ENCODE measurements around the gene NEK6.

The NEK6 gene

GRCh38 chr9:124279531-124280175 lies 21.9 kb downstream of the NEK6 start:
- peaks cover 8% of the 10 kb centered on the region for H3K4me1 ChIP-seq (ENCODE audit: low read length)
- TF ChIP-seq CTCF (IDR thresholded peaks at IDR 0.05; ENCODE audit: low read depth, low read length) (no peak), EZH2phosphoT487 (IDR thresholded peaks at IDR 0.05; ENCODE audit: low read depth) (no peak)
- H3K27ac ChIP-seq (ENCODE audit: low read length) = no peak overlapping the region
- peaks cover 100% of the 10 kb centered on the region for H3K79me2 ChIP-seq (ENCODE audit: low read length)
- peaks cover 39% of the 10 kb centered on the region for H3K36me3 ChIP-seq (replicated peaks; ENCODE audit: low read depth, low read length)
- H3K4me3 ChIP-seq (ENCODE audit: low read length) = no peak overlapping the region
- no peak overlapping the region for H3K9ac ChIP-seq (ENCODE audit: low read length)
- no peak overlapping the region for H2AFZ ChIP-seq (ENCODE audit: low read depth, low read length)
- H3K4me2 ChIP-seq (ENCODE audit: low read length) = no peak overlapping the region
- H3K27me3 ChIP-seq (ENCODE audit: low read depth, low read length) = no peaks in the 10 kb centered on the region
- H3K9me3 ChIP-seq (ENCODE audit: insufficient read depth, low read length) = no peaks in the 10 kb centered on the region
- peaks cover 100% of the 10 kb centered on the region for H4K20me1 ChIP-seq (ENCODE audit: insufficient read depth, low read length)

GRCh38 chr9:124280176-124280691 lies 22.5 kb downstream of the NEK6 start:
- no peak overlapping the region for H3K27ac ChIP-seq (ENCODE audit: low read length)
- H2AFZ ChIP-seq (ENCODE audit: low read depth, low read length) = no peak overlapping the region
- H3K4me3 ChIP-seq (ENCODE audit: low read length) = no peak overlapping the region
- H3K9ac ChIP-seq (ENCODE audit: low read length) = no peak overlapping the region
- no peak for TF ChIP-seq EZH2phosphoT487 (IDR thresholded peaks at IDR 0.05; ENCODE audit: low read depth)
- TF ChIP-seq CTCF (IDR thresholded peaks at IDR 0.05; ENCODE audit: low read depth, low read length) = no peak
- no peaks in the 10 kb centered on the region for H3K27me3 ChIP-seq (ENCODE audit: low read depth, low read length)
- peaks cover 100% of the 10 kb centered on the region for H3K79me2 ChIP-seq (ENCODE audit: low read length)
- no peaks in the 10 kb centered on the region for H3K9me3 ChIP-seq (ENCODE audit: insufficient read depth, low read length)
- H3K4me1 ChIP-seq (ENCODE audit: low read length) = peaks cover 13% of the 10 kb centered on the region
- H3K36me3 ChIP-seq (replicated peaks; ENCODE audit: low read depth, low read length) = peaks cover 35% of the 10 kb centered on the region
- H3K4me2 ChIP-seq (ENCODE audit: low read length) = no peak overlapping the region
- H4K20me1 ChIP-seq (ENCODE audit: insufficient read depth, low read length) = peaks cover 100% of the 10 kb centered on the region

- H3K79me2 ChIP-seq (ENCODE audit: low read length) = peaks cover 100% of the 10 kb centered on the region
- H3K27ac ChIP-seq (ENCODE audit: low read length) = no peak overlapping the region
- H3K4me3 ChIP-seq (ENCODE audit: low read length) = no peak overlapping the region
- H4K20me1 ChIP-seq (ENCODE audit: insufficient read depth, low read length) = peaks cover 100% of the 10 kb centered on the region
- TF ChIP-seq EZH2phosphoT487 (IDR thresholded peaks at IDR 0.05; ENCODE audit: low read depth) = no peak
- TF ChIP-seq CTCF (IDR thresholded peaks at IDR 0.05; ENCODE audit: low read depth, low read length) = no peak
- H3K9me3 ChIP-seq (ENCODE audit: insufficient read depth, low read length) = no peaks in the 10 kb centered on the region
- H3K4me2 ChIP-seq (ENCODE audit: low read length) = no peak overlapping the region
- no peaks in the 10 kb centered on the region for H3K27me3 ChIP-seq (ENCODE audit: low read depth, low read length)
- peaks cover 31% of the 10 kb centered on the region for H3K4me1 ChIP-seq (ENCODE audit: low read length)
- no peak overlapping the region for H2AFZ ChIP-seq (ENCODE audit: low read depth, low read length)
- H3K36me3 ChIP-seq (replicated peaks; ENCODE audit: low read depth, low read length) = peaks cover 32% of the 10 kb centered on the region
- H3K9ac ChIP-seq (ENCODE audit: low read length) = no peak overlapping the region
Observed at GRCh38 chr9:124281931-124282371, 24.2 kb downstream of the NEK6 start.

- Histone ChIP-seq H4K20me1 (ENCODE audit: insufficient read depth, low read length) (peaks cover 100% of the 10 kb centered on the region), H3K4me2 (ENCODE audit: low read length) (no peak overlapping the region), H3K4me3 (ENCODE audit: low read length) (no peak overlapping the region), H3K9me3 (ENCODE audit: insufficient read depth, low read length) (no peaks in the 10 kb centered on the region), H3K27me3 (ENCODE audit: low read depth, low read length) (no peaks in the 10 kb centered on the region), H3K27ac (ENCODE audit: low read length) (no peak overlapping the region), H3K36me3 (replicated peaks; ENCODE audit: low read depth, low read length) (peaks cover 37% of the 10 kb centered on the region), H3K9ac (ENCODE audit: low read length) (no peak overlapping the region), H3K4me1 (ENCODE audit: low read length) (peaks cover 37% of the 10 kb centered on the region), H2AFZ (ENCODE audit: low read depth, low read length) (no peak overlapping the region), H3K79me2 (ENCODE audit: low read length) (peaks cover 100% of the 10 kb centered on the region)
- no peak for TF ChIP-seq EZH2phosphoT487 (IDR thresholded peaks at IDR 0.05; ENCODE audit: low read depth)
- no peak for TF ChIP-seq CTCF (IDR thresholded peaks at IDR 0.05; ENCODE audit: low read depth, low read length)
Observed at GRCh38 chr9:124282442-124283227, 24.9 kb downstream of the NEK6 start.
